ENCODE data around the gene SECISBP2L.

The SECISBP2L gene

DNA sequence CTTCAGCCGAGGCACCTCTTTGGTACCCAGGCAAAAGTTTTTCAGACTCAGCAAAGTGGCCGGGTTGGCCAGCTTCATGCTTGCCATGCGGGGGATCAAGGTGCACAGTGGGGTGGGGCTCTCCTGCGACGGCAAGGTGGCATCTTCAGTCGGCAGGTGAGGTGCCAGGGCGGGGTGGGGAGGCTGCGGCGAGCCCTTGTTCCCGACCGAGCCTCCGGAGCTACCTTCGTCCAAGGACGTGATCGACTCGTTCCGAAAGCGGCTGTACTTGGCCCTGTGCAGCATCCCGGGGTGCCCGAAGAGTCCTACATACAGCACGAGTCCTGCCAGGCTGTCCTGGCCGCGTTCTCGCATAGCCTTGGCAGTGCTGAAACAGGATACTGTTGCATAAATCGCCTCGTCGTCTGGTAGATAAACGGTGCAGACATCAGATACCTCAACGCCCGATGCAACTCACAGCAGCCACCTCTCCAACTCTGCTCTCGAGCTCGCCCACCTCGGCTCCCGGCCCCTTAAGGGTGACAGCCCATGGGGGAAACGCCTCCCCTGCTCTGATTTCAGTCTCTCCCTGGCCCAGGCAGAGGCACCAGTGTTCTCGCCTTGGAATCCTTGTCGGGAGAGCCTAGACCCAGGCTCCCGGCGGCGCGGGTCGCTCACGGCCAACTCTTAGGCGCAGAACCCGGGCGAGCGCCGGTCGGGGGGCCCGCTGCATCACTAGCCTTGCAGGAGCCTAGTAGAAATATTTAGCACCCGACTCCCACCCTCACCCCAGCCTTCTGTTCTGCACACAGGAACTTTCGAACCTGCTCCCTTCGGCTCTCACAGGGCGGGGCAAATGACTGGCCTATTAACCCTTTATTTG is 83.4 kb downstream of the SECISBP2L start:
- DNase-seq, result no peak

DNA sequence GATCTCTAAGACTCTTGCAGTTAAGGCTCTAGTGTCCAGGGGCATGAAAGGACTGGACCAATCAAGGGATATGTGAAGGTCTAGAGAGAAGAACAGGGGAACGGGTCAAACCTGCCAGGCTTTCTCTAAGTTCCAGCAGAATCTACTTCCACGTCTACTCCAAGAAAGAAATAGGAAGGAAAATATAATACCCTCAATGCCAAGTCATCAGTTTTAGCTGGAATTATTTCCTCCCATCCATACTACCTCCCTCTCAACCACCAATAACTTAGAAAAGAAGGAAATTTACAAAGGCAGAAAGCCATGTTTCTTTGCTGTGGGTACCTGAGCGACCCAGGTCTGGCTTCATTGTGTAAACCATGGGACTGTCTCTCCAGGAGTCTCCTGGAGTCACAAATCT is 90.3 kb downstream of the SECISBP2L start:
- DNase-seq, result no peak

DNA sequence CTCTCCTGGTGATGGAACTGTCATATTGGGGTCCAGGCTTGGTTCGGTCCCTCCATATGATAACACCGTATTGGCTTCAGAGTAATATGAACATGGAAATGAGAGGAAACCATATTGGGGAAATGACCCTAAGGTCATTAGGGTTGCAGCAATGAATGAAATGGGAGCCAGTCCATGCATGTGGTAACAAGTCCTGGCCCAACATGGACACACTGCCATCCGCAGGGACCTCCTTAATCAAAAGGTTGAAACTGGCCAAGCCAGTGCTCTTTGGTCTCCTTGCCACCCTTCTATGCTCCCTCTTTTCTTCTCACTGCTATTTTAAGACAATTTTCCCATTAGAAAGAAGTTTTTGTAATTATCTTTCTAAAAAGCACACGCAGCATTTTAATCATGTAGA is 90.9 kb downstream of the SECISBP2L start:
- no peak for DNase-seq

GRCh38 chr15:48954538-48954937 is 91.7 kb downstream of the SECISBP2L start:
- no peak for DNase-seq

- no peak for DNase-seq
Measured at GRCh38 chr15:48946840-48947187, 99.4 kb downstream of the SECISBP2L start.

DNA sequence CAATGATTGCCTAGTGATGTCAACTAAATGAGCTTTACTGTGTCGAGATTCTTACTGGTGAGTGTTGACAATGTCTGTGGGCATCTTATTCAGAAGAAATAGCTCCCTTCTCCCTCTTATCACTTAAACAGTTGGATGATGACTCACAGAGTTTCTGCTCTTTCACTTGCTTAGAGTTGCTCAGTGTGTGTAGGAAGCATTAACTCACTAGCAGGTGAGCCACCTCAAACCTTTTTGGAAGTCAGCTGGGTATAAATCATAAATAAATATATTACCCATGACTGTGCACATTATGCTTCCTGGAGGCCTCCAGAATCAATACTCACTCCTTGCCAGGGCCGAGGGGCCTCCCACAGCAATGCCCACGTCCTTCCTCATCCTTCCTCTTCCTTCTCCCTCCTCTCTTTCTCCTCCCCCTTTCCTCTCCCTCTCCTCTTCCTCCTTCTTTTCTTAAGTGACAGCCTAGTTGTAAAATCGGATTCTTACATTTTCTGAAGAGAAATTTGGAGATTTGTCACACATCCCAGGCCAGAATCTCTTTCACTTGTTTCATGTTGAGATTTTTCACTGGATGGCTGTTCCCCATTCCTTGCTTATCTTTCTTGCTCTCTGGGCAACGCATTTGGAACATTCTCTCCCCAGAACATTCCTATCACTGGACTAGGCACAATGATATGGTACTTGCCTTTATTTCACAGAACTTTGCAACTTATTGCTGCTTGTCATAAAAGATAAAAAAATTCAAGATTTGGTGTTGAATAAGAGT is 100.0 kb downstream of the SECISBP2L start:
- peak; percentile 32 for DNase-seq

DNA sequence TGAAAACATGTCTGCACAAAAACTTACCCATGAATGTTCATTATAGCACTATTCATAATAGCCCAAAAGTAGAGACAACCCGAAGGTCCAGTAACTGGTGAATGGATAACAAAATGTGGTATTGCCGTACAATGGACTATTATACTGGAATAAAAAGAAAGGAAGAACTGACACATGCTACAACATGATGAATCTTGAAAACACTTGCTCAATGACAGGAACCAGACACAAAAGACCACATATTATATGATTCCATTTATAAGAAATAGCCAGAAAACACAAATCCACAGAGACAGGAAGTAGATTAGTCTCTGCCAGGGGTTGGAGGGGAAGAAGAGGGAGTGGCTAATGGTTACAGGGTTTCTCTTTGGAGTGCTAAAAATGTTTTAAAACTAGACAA is 100.9 kb downstream of the SECISBP2L start:
- DNase-seq, result no peak

DNA sequence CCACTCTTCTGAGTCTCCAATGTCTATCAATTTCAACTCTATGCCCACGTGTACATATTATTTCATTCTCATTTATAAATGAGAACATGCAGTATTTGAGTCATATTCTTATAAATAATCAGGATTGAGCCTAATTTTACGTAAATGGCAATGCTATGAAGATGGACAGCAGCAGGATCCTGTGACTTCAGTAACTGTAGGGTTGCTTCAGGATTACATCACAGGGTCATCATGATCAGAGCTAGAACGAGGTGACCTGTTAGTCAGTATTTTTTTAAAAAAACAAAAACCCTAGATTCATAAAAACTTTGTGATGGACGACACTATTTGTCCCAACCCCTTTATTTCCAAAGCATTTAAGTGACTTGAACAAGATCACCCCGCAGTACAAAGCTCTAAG is 104.3 kb downstream of the SECISBP2L start:
- no peak for DNase-seq

DNA sequence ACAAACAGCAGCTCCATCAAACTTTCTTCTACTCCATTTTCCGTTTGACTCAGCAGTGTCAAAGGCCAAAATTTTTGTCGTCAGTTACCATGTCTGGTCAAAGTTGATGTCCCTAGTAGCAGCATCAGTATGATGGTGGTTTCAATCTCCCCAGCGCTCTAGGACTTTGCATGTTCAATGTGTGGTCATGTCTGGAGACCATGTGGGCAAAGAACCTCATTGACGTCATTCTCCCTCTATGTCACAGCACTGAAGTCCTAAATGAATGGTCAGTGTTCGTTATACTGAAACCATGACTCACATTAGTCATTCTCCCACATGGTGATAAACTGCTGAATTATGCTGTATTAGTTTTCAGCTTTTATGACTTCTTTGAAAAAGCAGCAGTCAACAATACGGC is 105.7 kb downstream of the SECISBP2L start:
- peak; percentile 60 for DNase-seq

- DNase-seq, result peak; percentile 81
Measured at GRCh38 chr15:48939648-48940047, 106.6 kb downstream of the SECISBP2L start.

All from amniotic stem cell (primary cell).